Gastrocnemius medialis (tissue), 4 donors: ENCODE measurements around the gene PDGFD. TPM values are rescaled to one million over a fixed set of nuclear protein-coding genes. Genes with fewer than 3 reads are reported as not detected.

Source experiments
- ATAC-seq, 2 donors: fragments of 150-250 bp; one replicate each; pipeline ENCODE4 v1.9.1; 2016
- DNase-seq, 2 donors: peaks; one replicate each; pipeline ENCODE4 v3.0.0-alpha.2; 2019
- H3K27ac ChIP-seq, 4 donors: fragments of 200-600 bp; sonication (generic); 1 replicate in 1 of 4; 2 replicates in 3 of 4; pipeline ENCODE4 v1.5.1; 2016 to 2018; ENCODE audit warnings: mild to moderate bottlenecking in 2 of 4, moderate library complexity in 1 of 4
- H3K27me3 ChIP-seq, 3 donors: fragments of 200-600 bp; sonication (generic) in 2 of 3; 1 replicate in 1 of 3; 2 replicates in 2 of 3; pipeline versions ENCODE4 v1.5.1 to v1.6.0; 2016 to 2019; ENCODE audit warnings: mild to moderate bottlenecking in 1 of 3, moderate library complexity in 1 of 3
- H3K36me3 ChIP-seq, 2 donors: fragments of 200-600 bp; sonication (generic) in 1 of 2; one replicate each; pipeline ENCODE4 v1.5.1; 2017 to 2018
- H3K4me1 ChIP-seq, 2 donors: fragments of 200-600 bp; sonication (generic) in 1 of 2; one replicate each; pipeline ENCODE4 v1.5.1; 2016 to 2017; ENCODE audit warnings: mild to moderate bottlenecking in 2 of 2
- H3K4me3 ChIP-seq, 4 donors: fragments of 200-600 bp; sonication (generic) in 3 of 4; 1 replicate in 1 of 4; 2 replicates in 3 of 4; pipeline ENCODE4 v1.5.1; 2016 to 2019; ENCODE audit warnings: mild to moderate bottlenecking in 2 of 4
- H3K9me3 ChIP-seq, 3 donors: fragments of 200-600 bp; sonication (generic) in 2 of 3; 1 replicate in 1 of 3; 2 replicates in 2 of 3; pipeline ENCODE4 v1.5.1; 2016 to 2019
- CTCF ChIP-seq, 5 experiments: fragments of 450-650 bp in 3 of 5; fragments of 200-600 bp in 2 of 5; sonication (generic) in 2 of 5; IDR thresholded peaks in 4 of 5; conservative IDR thresholded peaks in 1 of 5; 1 replicate in 4 of 5; 2 replicates in 1 of 5; pipeline ENCODE4 v1.5.1; 2016 to 2019; ENCODE audit warnings: antibody characterized with exemption in 5 of 5, mild to moderate bottlenecking in 3 of 5, moderate library complexity in 3 of 5
- POLR2A ChIP-seq, 2 donors: fragments of 450-650 bp; IDR thresholded peaks; one replicate each; pipeline ENCODE4 v1.6.1; 2017; ENCODE audit warnings: antibody characterized with exemption in 2 of 2, mild to moderate bottlenecking in 2 of 2, moderate library complexity in 2 of 2
- in situ Hi-C, 4 donors: fragments of 200-750 bp; cut with MboI; loops; one replicate each; pipeline versions ENCODE4 v1.15.0 to v1.8.0; 2017; ENCODE audit warnings: low sequenced_read_pairs in 4 of 4
- intact Hi-C: fragments of 100-400 bp; cut with DNase I; formaldehyde crosslinking; loops from one replicate; pipeline ENCODE4 v1.15.1; 2023; ENCODE audit warnings: low total_unique reads
- total RNA-seq, 4 donors: library from RNA; depleted of rRNA; stranded (reverse); fragments of >200 nt; gene quantifications; one replicate each; pipeline versions ENCODE4 v1.1.0 to v1.2.3, GENCODE V29; 2016

PDGFD gene
- total RNA-seq, 4 donors from 2014 or later: 2.2 to 4.0 (median 2.9) TPM

GRCh38 chr11:103927535-103927934 lies 236.4 kb downstream of the PDGFD start:
- H3K4me3 ChIP-seq: no peak overlapping the region
- intact Hi-C loops: no loop called here
- in situ Hi-C loops: no loop called here
- no peak for TF ChIP-seq POLR2A (IDR thresholded peaks at IDR 0.05)
- no peak for TF ChIP-seq CTCF (IDR thresholded peaks at IDR 0.05 in 4 of 5, conservative IDR thresholded peaks at IDR 0.05 in 1 of 5)
- H3K36me3 ChIP-seq: no peaks in the 10 kb centered on the region
- no peak for DNase-seq
- no peaks in the 10 kb centered on the region for H3K4me1 ChIP-seq
- H3K9me3 ChIP-seq: no peaks in the 10 kb centered on the region
- ATAC-seq: no peak
- no peaks in the 10 kb centered on the region for H3K27me3 ChIP-seq
- H3K27ac ChIP-seq: no peak overlapping the region

- in situ Hi-C loops (no loop called here), intact Hi-C loops (no loop called here)
- Histone ChIP-seq H3K27me3 (no peaks in the 10 kb centered on the region), H3K4me3 (no peak overlapping the region), H3K9me3 (no peaks in the 10 kb centered on the region), H3K36me3 (no peaks in the 10 kb centered on the region), H3K4me1 (no peaks in the 10 kb centered on the region), H3K27ac (no peak overlapping the region)
- DNase-seq (no peak), ATAC-seq (no peak)
- TF ChIP-seq CTCF (IDR thresholded peaks at IDR 0.05 in 4 of 5, conservative IDR thresholded peaks at IDR 0.05 in 1 of 5) (no peak), POLR2A (IDR thresholded peaks at IDR 0.05) (no peak)
These were observed 237.0 kb downstream of the PDGFD start for GRCh38 chr11:103926990-103927389.

GRCh38 chr11:103924166-103925013 lies 239.6 kb downstream of the PDGFD start:
- no peaks in the 10 kb centered on the region for H3K9me3 ChIP-seq
- no peak for TF ChIP-seq POLR2A (IDR thresholded peaks at IDR 0.05)
- no peak for TF ChIP-seq CTCF (IDR thresholded peaks at IDR 0.05 in 4 of 5, conservative IDR thresholded peaks at IDR 0.05 in 1 of 5)
- no peaks in the 10 kb centered on the region for H3K4me1 ChIP-seq
- DNase-seq (no peak), ATAC-seq (no peak)
- H3K27me3 ChIP-seq: no peaks in the 10 kb centered on the region
- intact Hi-C loops (no loop called here), in situ Hi-C loops (loop anchor here in 1 of 4 donors (25.0 kb wide), 1 partner anchor 112 kb away; no protein-coding TSS in a partner anchor)
- no peak overlapping the region for H3K4me3 ChIP-seq
- no peaks in the 10 kb centered on the region for H3K36me3 ChIP-seq
- no peak overlapping the region for H3K27ac ChIP-seq

- H3K4me1 ChIP-seq: no peaks in the 10 kb centered on the region
- DNase-seq: no peak
- intact Hi-C loops: no loop called here
- no peaks in the 10 kb centered on the region for H3K9me3 ChIP-seq
- ATAC-seq: no peak
- H3K36me3 ChIP-seq: no peaks in the 10 kb centered on the region
- TF ChIP-seq CTCF (IDR thresholded peaks at IDR 0.05 in 4 of 5, conservative IDR thresholded peaks at IDR 0.05 in 1 of 5) (no peak), POLR2A (IDR thresholded peaks at IDR 0.05) (no peak)
- in situ Hi-C loops: loop anchor here in 1 of 4 donors (25.0 kb wide), 1 partner anchor 111 kb away; no protein-coding TSS in a partner anchor
- H3K27me3 ChIP-seq: no peaks in the 10 kb centered on the region
- H3K4me3 ChIP-seq: no peak overlapping the region
- no peak overlapping the region for H3K27ac ChIP-seq
These were observed 240.5 kb downstream of the PDGFD start for GRCh38 chr11:103923451-103923931.
